HepG2 (cell line): Measurements from ENCODE around the gene TBL3. TPM values are rescaled to one million over a fixed set of nuclear protein-coding genes. Genes with fewer than 3 reads are reported as not detected.

Experiments used
- AGO1 ChIP-seq: fragments of 200-400 bp; formaldehyde crosslinking; IDR thresholded peaks from 2 replicates; pipeline ENCODE4 v1.6.1; 2017; ENCODE audit warnings: mild to moderate bottlenecking, low read depth, low read length, moderate library complexity; ENCODE audit not compliant: poor library complexity, severe bottlenecking
- E2F1 ChIP-seq: sonication (generic); formaldehyde crosslinking; IDR thresholded peaks from 2 replicates; pipeline ENCODE4 v1.5.0; 2020; ENCODE audit warnings: missing genetic modification reagents
- FOXK1 ChIP-seq: sonication (generic); formaldehyde crosslinking; IDR thresholded peaks from 2 replicates; pipeline ENCODE4 v1.4.0; 2020; ENCODE audit warnings: low read depth, missing genetic modification reagents, borderline replicate concordance
- HNRNPL ChIP-seq: fragments of 200-400 bp; formaldehyde crosslinking; IDR thresholded peaks from 2 replicates; pipeline ENCODE4 v1.6.1; 2017; ENCODE audit warnings: mild to moderate bottlenecking, low read depth, low read length
- JUN ChIP-seq: sonication (generic); formaldehyde crosslinking; IDR thresholded peaks from 2 replicates; pipeline ENCODE4 v1.4.0; 2020; ENCODE audit warnings: mild to moderate bottlenecking, missing genetic modification reagents
- JUNB ChIP-seq: sonication (generic); formaldehyde crosslinking; IDR thresholded peaks from 2 replicates; pipeline ENCODE4 v1.8.0; 2022; ENCODE audit warnings: missing genetic modification reagents, mild to moderate bottlenecking, borderline replicate concordance
- MBNL3 ChIP-seq: fragments of 250-450 bp; sonication (Bioruptor Pico); conservative IDR thresholded peaks from 2 replicates; pipeline ENCODE4 v1.8.0; 2022; ENCODE audit warnings: mild to moderate bottlenecking, inconsistent platforms
- NRL ChIP-seq: sonication (generic); formaldehyde crosslinking; IDR thresholded peaks from 2 replicates; pipeline ENCODE4 v1.5.0; 2020; ENCODE audit warnings: missing genetic modification reagents, mild to moderate bottlenecking, moderate library complexity, borderline replicate concordance
- PAX8 ChIP-seq: sonication (generic); formaldehyde crosslinking; IDR thresholded peaks from 2 replicates; pipeline ENCODE4 v1.8.0; 2022; ENCODE audit warnings: mild to moderate bottlenecking, missing genetic modification reagents, borderline replicate concordance
- RFX1 ChIP-seq: fragments of 450-650 bp; IDR thresholded peaks from 2 replicates; pipeline ENCODE4 v1.6.1; 2017
- ZBTB34 ChIP-seq: sonication (generic); formaldehyde crosslinking; IDR thresholded peaks from 2 replicates; pipeline ENCODE4 v1.8.0; 2022; ENCODE audit warnings: mild to moderate bottlenecking, missing genetic modification reagents
- ZBTB38 ChIP-seq: sonication (generic); formaldehyde crosslinking; IDR thresholded peaks from 2 replicates; pipeline ENCODE4 v1.5.1; 2020; ENCODE audit warnings: mild to moderate bottlenecking, missing genetic modification reagents
- ZBTB8A ChIP-seq: sonication (generic); formaldehyde crosslinking; IDR thresholded peaks from 2 replicates; pipeline ENCODE4 v1.4.0; 2020; ENCODE audit warnings: mild to moderate bottlenecking, low read depth, missing genetic modification reagents, borderline replicate concordance
- ZFX ChIP-seq: sonication (generic); formaldehyde crosslinking; IDR thresholded peaks from 2 replicates; pipeline ENCODE4 v1.4.0; 2020; ENCODE audit warnings: mild to moderate bottlenecking, low read depth, missing genetic modification reagents, moderate library complexity
- ZMYM3 ChIP-seq: sonication (generic); formaldehyde crosslinking; IDR thresholded peaks from 2 replicates; pipeline ENCODE4 v1.5.1; 2020; ENCODE audit warnings: mild to moderate bottlenecking, missing genetic modification reagents
- ZMYM4 ChIP-seq: sonication (generic); formaldehyde crosslinking; IDR thresholded peaks from 2 replicates; pipeline ENCODE4 v1.8.1; 2023; ENCODE audit warnings: mild to moderate bottlenecking, missing genetic modification reagents
- ZNF207 ChIP-seq: fragments of 450-650 bp; IDR thresholded peaks from 2 replicates; pipeline ENCODE4 v1.6.1; 2016; ENCODE audit warnings: antibody characterized with exemption, borderline replicate concordance
- ZNF318 ChIP-seq: sonication (generic); formaldehyde crosslinking; IDR thresholded peaks from 2 replicates; pipeline ENCODE4 v1.4.0; 2020; ENCODE audit warnings: mild to moderate bottlenecking, missing genetic modification reagents
- ZNF484 ChIP-seq: sonication (generic); formaldehyde crosslinking; IDR thresholded peaks from 2 replicates; pipeline ENCODE4 v1.5.1; 2020; ENCODE audit warnings: mild to moderate bottlenecking, low read depth, missing genetic modification reagents, borderline replicate concordance
- ZNF773 ChIP-seq: sonication (generic); formaldehyde crosslinking; IDR thresholded peaks from 2 replicates; pipeline ENCODE4 v1.4.0; 2020; ENCODE audit warnings: missing genetic modification reagents, borderline replicate concordance
- polyA plus RNA-seq, 8 experiments: library from polyadenylated mRNA; depleted of rRNA in 3 of 8; stranded (reverse) in 7 of 8; unstranded in 1 of 8; fragments of >200 nt; fragmentation: Illumina TruSeq in 4 of 8; extraction: Trizol in 4 of 8; gene quantifications; 2 replicates each; pipeline versions ENCODE4 v1.2.1 to v1.2.3, GENCODE V29; 2011 to 2016; ENCODE audit warnings: low read depth in 4 of 8, missing spikeins in 1 of 8, mixed read lengths in 1 of 8; ENCODE audit not compliant: insufficient read depth in 1 of 8
- total RNA-seq, 5 experiments: library from RNA; depleted of rRNA; stranded (reverse); fragments of >200 nt; fragmentation: Illumina TruSeq; extraction: Trizol; gene quantifications; 2 replicates each; pipeline ENCODE4 v1.2.3, GENCODE V29; 2016; ENCODE audit warnings: low read depth in 1 of 5

The TBL3 gene
- total and polyA plus RNA-seq, 2 of the 13 experiments (the other 11 are each of a cell fraction or from before 2014, with no cell fraction given): 16.8 to 38.0 TPM

GRCh38 chr16:2016407-2016922 lies 44.6 kb downstream of the TBL3 start (continued):
- no peak for TF ChIP-seq ZNF318 (CRISPR knock-in tag)
- TF ChIP-seq HNRNPL: no peak
- TF ChIP-seq ZBTB38: no peak
- TF ChIP-seq FOXK1: peak; percentile 26; the same call in 1 of the 2 replicates
- no peak for TF ChIP-seq ZNF484 (CRISPR knock-in tag)
- TF ChIP-seq ZNF207: no peak
- no peak for TF ChIP-seq MBNL3 (CRISPR knock-in tag)
- no peak for TF ChIP-seq ZBTB8A (CRISPR knock-in tag)
- TF ChIP-seq ZNF773: no peak
- no peak for TF ChIP-seq JUNB (CRISPR knock-in tag)
- TF ChIP-seq E2F1 (CRISPR knock-in tag): no peak
- TF ChIP-seq ZBTB34 (CRISPR knock-in tag): no peak
- TF ChIP-seq ZFX (CRISPR knock-in tag): peak; percentile 34; the same call in 1 of the 2 replicates
- no peak for TF ChIP-seq JUN (CRISPR knock-in tag)
- no peak for TF ChIP-seq ZMYM3 (CRISPR knock-in tag)
- no peak for TF ChIP-seq PAX8 (CRISPR knock-in tag)
- TF ChIP-seq NRL (CRISPR knock-in tag): no peak
- no peak for TF ChIP-seq AGO1
- no peak for TF ChIP-seq RFX1
- TF ChIP-seq ZMYM4 (CRISPR knock-in tag): no peak; the same call in 1 of the 2 replicates
